HG02678 (cell line): ENCODE measurements around the gene SPRR1B.
"Not testable (repeated sequence)": the region's sequence is repeated elsewhere in the genome, so short reads cannot be mapped to it uniquely, and the experiment has no call there.

Experiments
- ATAC-seq: cut with Tn5 transposase; IDR thresholded peaks from one replicate; pipeline ENCODE4 v1.9.1; 2021; ENCODE audit warnings: mild to moderate bottlenecking, moderate library complexity; ENCODE audit not compliant: unreplicated experiment

The SPRR1B gene

DNA sequence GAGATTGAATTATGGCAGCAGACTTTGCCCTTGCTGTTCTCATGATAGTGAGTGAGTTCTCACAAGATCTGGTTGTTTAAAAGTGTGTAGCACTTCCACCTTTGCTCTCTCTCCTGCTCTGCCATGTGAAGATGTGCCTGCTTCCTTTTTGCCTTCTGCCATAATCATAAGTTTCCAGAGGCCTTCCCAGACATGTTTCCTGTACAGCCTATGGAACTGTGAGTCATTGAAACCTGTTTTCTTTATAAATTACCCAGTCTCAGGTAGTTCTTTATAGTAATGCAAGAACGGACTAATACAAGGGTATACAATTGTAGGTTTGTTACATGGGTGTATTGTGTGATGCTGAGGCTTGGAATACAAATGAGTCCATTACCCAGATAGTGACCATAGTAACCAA, 4.2 kb downstream of the SPRR1B start:
- ATAC-seq = no peak

DNA sequence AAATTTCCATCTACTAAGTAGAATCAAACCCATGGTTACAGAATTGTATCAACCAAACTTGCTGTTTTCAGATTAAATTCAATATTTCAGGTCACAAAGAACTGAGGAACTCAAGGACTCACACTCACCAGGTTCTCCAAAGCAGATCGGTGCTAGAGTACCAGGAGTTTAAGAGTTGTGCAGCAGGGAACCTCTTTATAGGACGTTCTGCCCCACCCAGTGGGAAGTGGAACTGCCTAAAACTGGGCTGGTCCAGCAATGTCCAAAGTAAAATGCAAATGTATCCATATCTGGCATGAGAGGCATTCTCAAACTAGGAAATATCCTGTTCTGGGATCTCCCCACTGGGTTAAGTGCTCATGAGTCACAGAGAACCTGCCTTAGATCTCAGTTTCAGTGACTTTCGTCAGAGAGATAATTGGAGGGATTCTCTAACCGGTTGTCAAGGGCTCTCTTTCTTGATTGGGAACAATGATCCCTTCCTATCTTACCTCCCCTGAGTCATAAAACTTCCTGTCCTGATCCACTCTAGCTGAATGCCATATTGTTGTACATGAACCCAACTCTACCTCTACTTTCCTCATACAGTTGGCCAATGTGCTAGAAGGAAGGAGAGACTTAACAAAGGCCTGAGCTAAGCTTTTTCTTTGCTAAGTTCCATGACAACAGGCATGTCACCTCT, 10.1 kb downstream of the SPRR1B start, which contains the start of gene SPRR2D:
Gene SPRR2D, minus strand, starts transcription at position 171 of the 682 bp plus-strand sequence. CDS start 774 bp downstream, outside the sequence.
- no peak for ATAC-seq

DNA sequence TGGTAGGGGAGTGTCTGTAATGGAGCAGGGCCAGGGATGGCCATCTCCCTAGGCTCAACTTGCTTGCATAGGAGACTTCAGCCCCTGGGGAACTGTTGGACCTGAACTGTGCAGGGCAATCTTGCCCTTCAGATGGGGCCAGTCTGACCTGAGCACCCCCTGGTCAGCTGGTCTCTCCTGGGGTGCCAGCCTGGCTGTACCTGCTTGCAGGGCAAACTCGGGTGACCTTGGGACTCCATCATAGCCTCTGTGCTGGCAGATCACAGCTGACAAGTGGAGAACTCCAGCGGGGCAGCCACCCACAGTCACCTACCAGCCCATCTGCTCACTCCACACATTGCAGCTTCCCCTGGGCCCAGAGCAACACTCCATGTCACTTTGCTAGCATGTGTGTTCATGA, 18.2 kb downstream of the SPRR1B start:
- no peak for ATAC-seq

DNA sequence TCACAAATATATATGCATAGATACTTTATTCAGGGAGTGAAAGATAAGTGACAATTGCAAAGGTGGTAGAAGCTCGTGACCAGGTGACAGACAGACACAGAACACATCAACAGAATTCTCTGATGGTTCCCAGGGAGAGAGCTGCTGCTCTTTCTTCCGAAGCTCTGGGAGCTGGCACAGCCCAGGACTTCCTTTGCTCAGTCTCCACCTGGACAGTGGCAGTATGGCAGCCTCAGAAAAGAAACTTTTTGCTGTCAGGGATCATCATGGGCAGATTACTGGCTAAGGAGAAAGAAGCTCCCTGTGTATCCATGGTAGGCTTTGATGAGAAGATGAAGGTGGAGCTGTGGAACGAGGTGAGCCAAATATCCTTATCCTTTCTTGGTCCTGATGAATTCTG, 25.1 kb downstream of the SPRR1B start:
- ATAC-seq = not testable (repeated sequence)

DNA sequence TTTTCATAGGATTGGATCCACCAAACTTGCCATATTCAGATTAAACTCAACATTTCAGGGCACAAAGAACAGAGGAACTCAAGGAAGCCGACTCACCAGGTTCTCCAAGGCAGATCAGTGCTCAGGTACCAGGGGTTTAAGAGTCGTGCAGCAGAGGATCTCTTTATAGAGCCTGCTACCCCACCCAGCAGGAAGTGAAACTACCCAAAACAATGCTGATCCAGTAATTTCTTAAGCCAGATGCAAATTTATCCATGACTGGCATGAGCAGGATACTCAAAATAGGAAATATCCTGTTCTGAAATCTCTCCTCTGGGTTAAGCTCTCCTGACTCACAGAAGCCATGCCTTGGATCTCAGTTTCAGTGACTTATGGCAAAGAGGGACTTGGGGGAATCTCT, 26.4 kb downstream of the SPRR1B start, which contains the start of gene SPRR2A:
Gene SPRR2A, minus strand, starts transcription at position 138 of the 400 bp plus-strand sequence. CDS start 777 bp downstream, outside the sequence.
- no peak for ATAC-seq

DNA sequence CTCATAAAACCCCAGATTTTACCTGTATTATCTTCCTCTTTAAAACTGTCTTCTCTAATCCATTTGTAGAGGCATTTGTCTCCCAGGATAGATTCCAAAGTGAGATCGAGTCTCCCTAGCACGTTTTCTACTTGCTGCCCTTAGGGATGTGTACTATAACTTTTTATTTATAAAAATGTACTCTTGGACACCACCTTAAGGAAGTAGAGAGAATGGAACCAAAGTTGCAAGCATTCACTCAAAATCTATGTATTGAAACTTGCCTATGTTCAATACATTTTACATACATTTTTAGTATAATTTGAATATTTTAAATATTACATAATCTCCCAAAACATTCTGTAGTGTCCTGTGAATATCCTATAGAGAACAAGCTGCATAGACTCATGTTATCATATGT, 27.2 kb downstream of the SPRR1B start:
- ATAC-seq = no peak

DNA sequence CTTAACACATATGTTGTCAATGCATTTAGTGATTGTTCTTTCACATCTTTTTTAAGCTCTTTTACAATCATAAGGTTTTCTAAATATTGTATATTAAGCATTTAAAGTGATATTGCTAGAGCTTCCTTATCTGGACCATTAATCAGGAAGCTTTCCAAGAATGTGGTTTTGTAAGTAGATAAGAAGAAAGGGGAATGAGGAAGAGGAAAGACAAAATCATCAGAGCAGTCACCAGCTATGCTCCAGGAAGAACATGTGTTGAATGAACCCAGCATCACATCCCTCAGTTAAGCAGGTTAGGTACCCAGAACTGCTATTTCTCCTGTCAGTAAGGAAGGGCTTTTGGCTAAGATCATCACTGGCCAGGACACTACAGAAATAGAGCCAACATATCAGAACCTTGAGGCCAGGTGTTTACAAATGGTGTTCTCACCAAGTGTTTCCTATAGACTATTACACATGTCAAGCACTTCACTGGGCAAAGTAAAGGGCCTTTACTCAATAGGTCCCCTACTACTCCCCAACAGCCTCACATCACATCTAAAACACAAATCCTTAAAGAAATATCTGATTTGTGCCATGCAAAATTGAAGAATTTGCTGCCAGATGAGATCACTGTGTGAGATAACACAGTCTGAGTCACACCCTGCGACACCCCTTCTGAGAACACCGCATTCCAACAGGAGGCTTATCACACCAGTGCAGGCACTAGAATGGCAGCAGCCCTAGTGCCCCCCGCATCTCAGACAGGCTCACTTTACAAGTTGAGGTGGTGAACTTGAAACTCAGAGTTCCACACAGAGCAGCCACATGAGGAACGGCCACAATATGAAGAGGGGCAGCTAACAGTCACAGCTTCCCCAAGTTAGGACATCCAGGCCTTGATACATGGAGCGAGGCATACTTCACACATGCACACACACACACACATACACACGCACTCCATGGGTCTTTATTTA, 28.1 kb downstream of the SPRR1B start:
- no peak for ATAC-seq

DNA sequence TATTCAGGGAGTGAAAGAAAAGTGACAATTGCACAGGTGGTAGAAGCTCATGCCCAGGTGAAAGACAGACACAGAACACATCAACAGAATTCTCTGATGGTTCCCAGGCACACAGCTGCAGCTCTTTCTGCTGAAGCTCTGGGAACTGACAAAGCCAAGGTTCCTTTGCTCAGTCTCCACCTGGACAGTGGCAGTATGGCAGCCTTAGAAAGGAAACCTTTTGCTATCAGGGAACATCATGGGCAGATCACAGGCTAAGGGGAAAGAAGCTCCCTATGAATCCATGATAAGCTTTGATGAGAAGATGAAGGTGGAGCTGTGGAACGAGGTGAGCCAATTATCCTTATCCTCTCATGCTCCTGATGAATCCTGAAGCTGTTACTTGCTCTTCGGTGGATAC, 39.2 kb downstream of the SPRR1B start:
- ATAC-seq = no peak

DNA sequence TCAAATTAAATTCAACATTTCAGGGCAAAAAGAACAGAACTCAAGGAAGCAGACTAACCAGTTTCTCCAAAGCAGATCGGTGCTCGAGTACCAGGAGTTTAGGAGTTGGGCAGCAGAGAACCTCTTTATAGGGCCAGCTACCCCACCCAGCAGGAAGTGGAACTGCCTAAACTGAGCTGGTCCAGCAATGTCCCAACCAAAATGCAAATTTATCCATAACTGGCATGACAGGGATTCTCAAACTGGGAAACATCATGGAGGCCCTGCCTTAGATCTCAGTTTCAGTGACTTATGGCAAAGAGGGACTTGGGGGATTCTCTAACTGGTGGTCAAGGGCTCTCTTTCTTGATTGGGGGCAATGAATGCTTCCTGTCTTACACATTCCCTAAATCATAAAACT, 40.5 kb downstream of the SPRR1B start, which contains the start of gene SPRR2B:
Gene SPRR2B, minus strand, starts transcription at position 101 of the 400 bp plus-strand sequence. CDS start 772 bp downstream, outside the sequence.
- ATAC-seq = no peak

DNA sequence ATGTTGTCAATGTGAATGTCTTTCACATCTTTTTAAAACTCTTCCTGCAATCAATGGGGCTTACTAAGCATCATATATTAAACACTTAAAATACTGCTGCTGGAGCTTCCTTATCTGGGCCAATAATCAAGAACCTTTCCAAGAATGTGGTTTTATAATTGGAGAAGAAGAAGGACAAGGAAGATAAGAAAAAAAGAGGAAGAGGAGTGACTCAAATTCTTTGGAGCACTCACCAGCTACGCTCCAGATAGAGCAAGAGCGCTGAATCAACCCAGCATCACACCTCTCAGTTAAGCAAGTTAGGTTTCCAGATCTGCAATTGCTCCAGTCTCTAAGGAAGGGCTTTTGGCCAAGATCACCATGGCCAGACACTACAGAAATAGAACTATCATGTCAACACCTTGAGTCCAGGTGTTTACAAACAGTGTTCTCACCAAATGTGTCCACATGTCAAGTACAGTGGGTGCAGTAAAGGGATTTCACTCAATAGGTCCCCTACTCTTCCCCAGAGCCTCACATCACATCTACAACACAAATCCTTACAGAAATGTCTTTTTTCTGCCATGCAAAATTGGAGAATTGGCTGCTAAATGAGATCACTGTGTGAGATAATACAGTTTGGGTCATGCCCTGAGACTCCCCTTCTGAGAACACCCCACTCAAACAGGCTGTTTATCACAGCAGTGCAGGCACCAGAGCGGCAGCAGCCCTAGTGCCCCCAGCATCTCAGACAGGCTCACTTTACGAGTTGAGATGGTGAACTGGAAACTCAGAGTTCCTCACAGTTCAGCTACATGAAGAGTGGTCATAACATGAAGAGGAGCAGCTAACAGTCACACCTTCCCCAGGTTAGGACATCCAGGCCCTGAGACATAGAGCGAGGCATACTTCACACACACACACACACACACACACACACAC, 42.1 kb downstream of the SPRR1B start:
- no peak for ATAC-seq

DNA sequence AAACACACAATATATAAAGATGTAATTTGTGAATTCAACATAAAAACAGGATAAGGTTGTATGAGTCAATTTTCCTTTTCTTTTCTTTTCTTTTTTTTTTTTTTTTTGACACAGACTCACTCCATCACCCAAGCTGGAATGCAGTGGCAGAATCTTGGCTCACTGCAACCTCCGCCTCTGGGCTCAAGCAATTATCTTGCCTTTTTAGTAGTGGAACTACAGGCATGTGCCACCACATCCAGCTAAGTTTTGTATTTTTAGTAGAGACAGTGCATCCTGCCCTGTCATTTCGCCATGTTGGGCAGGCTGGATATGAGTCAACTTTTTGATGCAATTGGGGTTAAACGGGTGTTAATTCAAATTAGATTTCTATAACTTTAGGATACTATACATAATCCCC, 50.7 kb downstream of the SPRR1B start:
- ATAC-seq = no peak
